Mucosa of gallbladder (tissue), 1 donor: Measurements from ENCODE around the gene IFNB1. TPM values are rescaled to one million over a fixed set of nuclear protein-coding genes. Genes with fewer than 3 reads are reported as not detected.

Experiments used
- DNase-seq: peaks from one replicate; pipeline ENCODE4 v3.0.0-alpha.2; 2020; ENCODE audit warnings: low spot score
- total RNA-seq: library from RNA; stranded (reverse); gene quantifications from one replicate; pipeline ENCODE4 v1.2.1, GENCODE V29; 2021
- donor health status: DM: no; HTN: no; CAD: no.

The IFNB1 gene
- total RNA-seq, 1 donor from 2014 or later, result not detected

- DNase-seq, result peak; percentile 72
These were observed 7.6 kb downstream of the IFNB1 start for GRCh38 chr9:21070171-21070571.

DNA sequence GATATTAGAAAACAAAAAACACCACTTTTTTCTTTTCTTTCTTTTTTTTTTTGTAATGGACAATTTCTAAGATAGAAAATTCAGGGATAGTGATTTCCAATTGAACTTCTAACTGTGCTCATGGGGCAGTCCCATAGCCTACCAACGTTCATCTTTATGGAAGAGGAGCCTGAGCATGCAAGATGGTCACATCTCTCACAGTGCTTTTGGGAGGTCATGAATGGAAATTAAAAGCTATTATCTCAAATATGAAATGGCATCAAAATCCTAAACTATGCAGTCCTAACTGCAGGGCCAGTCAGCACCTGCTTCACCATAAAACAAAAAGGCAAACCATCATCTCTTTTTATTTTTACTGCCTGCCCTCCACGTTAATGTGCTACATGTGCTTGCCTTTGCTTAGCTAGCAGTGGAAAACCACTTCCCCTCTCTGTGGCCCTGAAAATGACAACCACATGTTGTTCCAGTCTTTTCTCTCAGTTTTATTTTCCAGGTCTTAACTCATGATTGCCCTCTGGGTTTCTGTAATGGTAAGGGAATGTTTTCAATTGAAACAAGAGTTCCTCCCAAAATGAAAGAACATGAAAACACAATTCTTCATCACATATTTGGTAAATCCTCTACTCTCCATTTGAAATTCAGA is 16.7 kb downstream of the IFNB1 start:
- DNase-seq, result no peak

GRCh38 chr9:21056931-21057330 is 20.8 kb downstream of the IFNB1 start:
- DNase-seq, result no peak

DNA sequence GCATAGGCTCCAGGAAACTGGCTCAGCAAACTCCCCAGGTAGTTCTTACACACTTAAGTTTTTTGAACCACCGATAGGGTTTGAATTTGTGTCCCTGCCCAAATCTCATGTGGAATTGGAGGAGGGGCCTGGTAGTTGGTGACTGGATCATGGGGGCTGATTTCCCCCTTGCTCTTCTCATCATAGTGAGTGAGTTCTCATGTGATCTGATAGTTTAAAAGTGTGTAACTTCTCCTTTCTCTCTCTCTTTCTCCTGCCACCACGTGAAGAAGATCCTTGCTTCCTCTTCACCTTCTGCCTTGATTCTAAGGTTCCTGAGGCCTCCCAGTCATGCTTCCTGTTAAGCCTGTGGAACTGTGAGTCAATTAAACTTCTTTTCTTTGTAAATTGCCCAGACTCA is 23.9 kb downstream of the IFNB1 start:
- DNase-seq, result no peak

DNA sequence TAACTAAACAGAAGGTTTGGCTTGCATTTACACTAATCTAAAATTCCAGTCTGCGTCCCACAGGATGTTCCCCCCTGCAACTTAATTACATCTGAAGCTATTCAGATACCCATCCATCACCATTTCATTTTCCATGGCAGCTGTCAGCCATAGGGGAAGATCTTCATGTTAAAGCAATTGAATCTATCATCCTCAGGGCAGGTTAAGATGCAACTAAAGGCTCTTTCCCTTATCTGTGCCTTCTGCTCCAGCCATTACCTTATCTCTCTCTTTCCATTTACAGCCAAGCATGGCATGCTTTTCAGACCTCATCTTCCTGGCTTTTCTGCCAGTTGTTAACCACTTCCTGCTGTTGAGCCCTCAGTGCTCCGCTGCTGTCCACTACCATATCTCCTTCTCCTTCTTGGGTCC is 30.5 kb downstream of the IFNB1 start:
- DNase-seq, result no peak

GRCh38 chr9:21043841-21044240 is 33.9 kb downstream of the IFNB1 start:
- DNase-seq, result no peak

DNA sequence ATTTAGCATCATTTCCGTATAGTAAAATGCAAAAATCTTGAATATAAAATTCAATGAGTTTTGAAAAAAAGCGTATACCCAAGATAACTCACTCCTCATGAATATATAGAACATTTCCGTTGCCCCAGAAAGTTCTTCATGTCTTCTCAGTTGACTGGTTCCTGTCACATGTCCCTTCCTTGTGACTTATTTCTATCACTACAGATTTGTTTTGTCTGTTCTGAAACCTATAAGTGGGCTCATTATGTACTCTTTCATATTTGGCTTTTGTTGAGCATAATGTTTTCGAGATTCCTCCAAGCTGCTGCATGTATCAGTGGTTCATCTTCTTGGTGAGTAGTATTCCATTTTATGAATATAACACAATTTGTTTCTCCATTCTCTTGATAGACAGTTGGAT is 35.3 kb downstream of the IFNB1 start:
- DNase-seq, result no peak

DNA sequence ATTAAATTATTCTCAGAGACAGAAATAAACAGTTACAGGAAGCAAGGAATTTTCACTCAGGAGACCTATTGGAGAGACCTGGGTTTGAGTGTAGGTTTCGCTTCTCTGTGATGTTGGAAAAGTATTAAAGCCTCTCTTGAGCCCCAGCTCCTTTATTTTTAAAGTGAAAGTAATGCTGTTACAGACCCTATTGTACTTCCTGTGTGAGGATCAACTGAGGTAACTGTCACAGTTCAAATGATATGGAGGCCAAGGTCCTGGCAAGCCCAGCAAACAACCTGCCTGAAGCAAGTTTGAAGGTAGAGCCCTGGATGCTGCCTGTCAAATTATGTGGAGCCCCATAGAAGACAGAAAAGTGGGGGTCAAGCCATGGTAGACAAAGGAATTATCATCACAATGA is 38.4 kb downstream of the IFNB1 start:
- no peak for DNase-seq

DNA sequence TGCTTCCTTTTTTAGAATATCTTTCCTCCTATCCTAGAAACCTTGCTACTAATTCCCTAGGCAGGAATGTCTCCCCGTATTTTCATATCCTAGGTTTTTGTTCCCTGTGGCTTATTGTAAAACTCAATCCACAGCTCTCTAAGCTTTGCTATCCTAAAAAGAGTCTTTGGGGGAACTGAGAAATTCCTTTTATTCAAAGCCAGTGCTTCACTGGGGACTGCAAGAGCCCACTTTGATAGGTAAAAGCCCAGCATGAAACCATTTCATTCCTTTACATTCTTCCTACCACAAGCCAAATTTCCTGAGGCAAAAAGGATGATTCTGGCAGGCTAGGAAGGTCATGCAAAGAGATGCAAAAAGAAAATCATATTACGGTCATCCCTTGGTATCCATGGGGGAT is 40.5 kb downstream of the IFNB1 start:
- no peak for DNase-seq

- no peak for DNase-seq
These were observed 45.9 kb downstream of the IFNB1 start for GRCh38 chr9:21031808-21032183.

DNA sequence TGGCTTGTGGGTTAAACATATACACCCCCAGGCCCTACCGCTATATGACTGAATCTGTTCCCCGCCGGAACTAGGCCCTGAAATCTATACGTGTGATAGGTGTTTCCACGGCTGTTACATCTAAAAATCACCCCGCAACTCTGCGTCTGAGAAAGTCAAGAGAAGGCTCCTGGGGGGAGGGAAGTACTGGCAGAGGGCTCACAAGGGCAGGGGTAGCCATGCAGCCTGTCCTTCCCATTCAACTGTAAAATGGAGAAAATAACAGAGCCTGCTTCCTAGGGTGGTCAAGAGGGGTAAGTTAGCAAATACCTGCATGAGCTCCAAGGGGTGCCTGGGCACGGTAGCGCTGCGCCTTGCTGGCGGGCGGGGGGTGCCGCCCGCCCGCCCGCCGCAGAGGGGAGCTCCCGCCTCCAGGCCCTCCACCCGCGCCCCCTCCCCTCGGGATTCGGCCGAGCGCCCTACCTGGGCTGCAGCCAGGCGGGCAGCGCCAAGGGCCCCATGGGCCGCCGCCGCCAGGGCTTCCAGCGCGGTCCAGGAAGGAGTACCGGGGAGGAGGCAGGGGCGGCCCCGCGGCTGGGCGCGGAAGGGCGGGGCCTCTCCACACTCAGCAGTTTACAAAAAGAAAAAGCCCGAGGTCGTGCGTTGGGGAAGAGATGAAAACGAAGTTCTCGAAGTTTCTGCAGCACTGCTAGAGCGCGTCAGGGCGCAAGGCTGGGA is 46.5 kb downstream of the IFNB1 start, which contains the start of gene HACD4:
HACD4 (minus strand) TSS at position 550 of the 717 bp plus-strand sequence; CDS start at position 500, 50 bp downstream.
- peak; percentile 37 for DNase-seq

- DNase-seq, result no peak
These were observed 47.2 kb downstream of the IFNB1 start for GRCh38 chr9:21030389-21031035.

DNA sequence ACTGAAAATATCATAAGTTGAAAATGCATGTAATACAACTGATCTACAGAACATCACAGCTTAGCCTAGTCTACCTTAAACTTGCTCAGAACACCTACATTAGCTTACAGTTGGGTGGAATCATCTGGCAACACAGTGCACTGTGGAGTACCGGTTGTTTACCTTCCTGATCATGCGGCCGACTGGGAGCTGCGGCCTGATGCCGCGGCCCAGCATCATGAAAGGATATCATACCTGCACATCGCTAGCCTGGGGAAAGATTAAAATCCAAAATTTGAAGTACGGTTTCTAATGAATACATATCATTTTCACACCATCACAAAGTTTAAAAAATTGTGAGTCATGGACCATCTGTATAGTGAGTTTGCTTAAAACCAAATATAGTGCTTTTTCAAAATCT is 48.1 kb downstream of the IFNB1 start:
- DNase-seq, result no peak

DNA sequence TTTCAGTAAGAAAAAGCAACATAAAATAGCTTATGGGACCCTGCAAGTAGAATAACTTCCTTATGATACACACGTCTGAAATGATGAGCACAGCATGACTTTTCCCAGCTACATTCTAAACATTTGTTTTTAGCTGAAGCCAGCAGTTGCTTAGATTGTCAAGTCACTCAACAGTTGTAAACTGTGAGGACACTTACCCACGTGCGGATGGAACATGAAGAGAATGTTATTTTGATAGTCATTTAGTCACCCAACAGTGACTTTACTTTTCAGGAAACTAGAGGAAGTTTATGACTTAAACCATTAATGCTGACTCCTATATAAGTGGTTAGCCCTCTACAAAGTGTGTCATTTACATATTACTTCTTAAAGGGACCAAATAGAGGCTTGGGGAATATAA is 49.3 kb downstream of the IFNB1 start:
- no peak for DNase-seq

DNA sequence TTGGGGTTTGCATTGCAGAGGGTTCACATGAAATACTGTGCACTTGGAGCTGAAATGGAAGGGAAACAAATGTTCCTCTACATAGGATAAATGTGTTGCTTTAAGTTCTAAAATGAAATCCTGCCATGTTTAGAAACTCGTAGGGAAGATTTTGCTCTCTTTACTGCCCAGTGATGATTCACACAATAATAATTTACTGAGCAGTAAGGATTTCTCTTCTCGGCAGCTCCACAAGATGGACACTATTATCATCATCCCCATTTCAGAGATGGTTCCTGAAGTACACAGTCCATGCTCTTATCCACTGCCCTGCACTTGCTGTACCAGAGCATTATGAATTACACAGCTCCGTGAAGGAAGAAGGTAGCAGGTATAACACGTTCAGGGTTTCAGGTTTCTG is 50.4 kb downstream of the IFNB1 start:
- DNase-seq, result no peak

Other genes starting within 250 kb of the IFNB1 start
- gene HACD4, start 46.3 kb downstream of the IFNB1 start, total RNA-seq, result 2.8 TPM
- gene IFNW1, start 63.9 kb upstream of the IFNB1 start, total RNA-seq, result not detected
- gene IFNA21, start 88.7 kb upstream of the IFNB1 start, total RNA-seq, result not detected
- not detected for gene IFNA4, start 109.6 kb upstream of the IFNB1 start, total RNA-seq
- gene IFNA7, start 124.3 kb upstream of the IFNB1 start, total RNA-seq, result not detected
- gene IFNA10, start 129.2 kb upstream of the IFNB1 start, total RNA-seq, result not detected
- not detected for gene IFNA16, start 139.4 kb upstream of the IFNB1 start, total RNA-seq
- gene IFNA17, start 150.3 kb upstream of the IFNB1 start, total RNA-seq, result not detected
- not detected for gene IFNA14, start 162.1 kb upstream of the IFNB1 start, total RNA-seq
- gene IFNA5, start 227.4 kb upstream of the IFNB1 start, total RNA-seq, result not detected